Muscle of leg (tissue), 11 donors: ENCODE data around the gene DIO1. TPM values are rescaled to one million over a fixed set of nuclear protein-coding genes. Genes with fewer than 3 reads are reported as not detected.
"Not testable (repeated sequence)": the region's sequence is repeated elsewhere in the genome, so short reads cannot be mapped to it uniquely, and the experiment has no call there.

Experiments
- DNase-seq: peaks from one replicate; pipeline ENCODE4 v3.0.0; 2013
- H3K27ac ChIP-seq: one replicate; pipeline ENCODE4 v1.5.1; 2013; ENCODE audit warnings: mild to moderate bottlenecking, low read length, control low read depth
- H3K27me3 ChIP-seq: one replicate; pipeline ENCODE4 v1.6.1; 2013; ENCODE audit warnings: low read length; ENCODE audit not compliant: control insufficient read depth, insufficient read depth
- H3K36me3 ChIP-seq: one replicate; pipeline ENCODE4 v1.6.1; 2013; ENCODE audit warnings: low read length; ENCODE audit not compliant: control insufficient read depth, insufficient read depth
- H3K4me1 ChIP-seq: one replicate; pipeline ENCODE4 v1.6.1; 2013; ENCODE audit warnings: low read length; ENCODE audit not compliant: control insufficient read depth, insufficient read depth
- H3K4me3 ChIP-seq: one replicate; pipeline ENCODE4 v1.5.1; 2013; ENCODE audit warnings: low read length, control low read depth
- H3K9me3 ChIP-seq: replicated peaks from 2 replicates; pipeline ENCODE4 v1.6.1; 2013; ENCODE audit warnings: low read depth, low read length; ENCODE audit not compliant: control insufficient read depth
- WGBS: methylation state at CpG from one replicate; pipeline ENCODE4 v1.1.5; 2013; ENCODE audit warnings: missing lambda C conversion rate; ENCODE audit not compliant: insufficient coverage; 5-methylcytosine and 5-hydroxymethylcytosine counted together
- polyA plus RNA-seq, 8 donors: library from polyadenylated mRNA; unstranded; fragments of 120-200 nt; gene quantifications; one replicate each; pipeline versions ENCODE4 v1.2.1 to v1.2.3, GENCODE V29; 2013; ENCODE audit warnings: inconsistent platforms in 1 of 8, low replicate concordance in 1 of 8; ENCODE audit not compliant: insufficient read length in 8 of 8, insufficient read depth in 1 of 8
- total RNA-seq: library from RNA; stranded (reverse); fragments of 120-200 nt; gene quantifications from one replicate; pipeline ENCODE4 v1.2.4, GENCODE V29; 2013

The DIO1 gene
- total and polyA plus RNA-seq, 9 donors = 0.10 to 0.31 (median 0.15) TPM; not detected in 4

GRCh38 chr1:53871773-53872484 lies 22.1 kb upstream of the DIO1 start:
- WGBS = no CpG with 5 or more reads among the region's 5 CpGs
- Histone ChIP-seq H3K9me3 (no peaks in the 10 kb centered on the region), H3K36me3 (peaks cover 34% of the 10 kb centered on the region), H3K27ac (no peak overlapping the region), H3K4me1 (no peaks in the 10 kb centered on the region), H3K27me3 (no peaks in the 10 kb centered on the region), H3K4me3 (no peak overlapping the region)
- DNase-seq = no peak

GRCh38 chr1:53875150-53875549 lies 18.8 kb upstream of the DIO1 start:
- 100% methylated on average over 2 of the region's 2 CpGs for WGBS
- H3K27me3 ChIP-seq, H3K9me3 ChIP-seq, H3K27ac ChIP-seq, H3K4me3 ChIP-seq, H3K4me1 ChIP-seq, DNase-seq: not testable (repeated sequence)
- peaks cover 40% of the 10 kb centered on the region for H3K36me3 ChIP-seq

- Histone ChIP-seq H3K4me1 (no peaks in the 10 kb centered on the region), H3K27ac (no peak overlapping the region), H3K36me3 (peaks cover 37% of the 10 kb centered on the region), H3K4me3 (no peak overlapping the region), H3K27me3 (no peaks in the 10 kb centered on the region), H3K9me3 (no peaks in the 10 kb centered on the region)
- DNase-seq = peak; percentile 50
- 100% methylated on average over 1 of the region's 5 CpGs for WGBS
Measured at GRCh38 chr1:53878492-53879105, 15.4 kb upstream of the DIO1 start.

GRCh38 chr1:53881853-53882252 lies 12.1 kb upstream of the DIO1 start:
- WGBS = no CpG with 5 or more reads among the region's 2 CpGs
- H3K27ac ChIP-seq, DNase-seq, H3K9me3 ChIP-seq, H3K4me1 ChIP-seq, H3K27me3 ChIP-seq, H3K4me3 ChIP-seq: not testable (repeated sequence)
- H3K36me3 ChIP-seq = peaks cover 32% of the 10 kb centered on the region

GRCh38 chr1:53883600-53883999 lies 10.4 kb upstream of the DIO1 start:
- peaks cover 21% of the 10 kb centered on the region for H3K36me3 ChIP-seq
- not testable (repeated sequence) for H3K27ac ChIP-seq, H3K4me3 ChIP-seq, H3K4me1 ChIP-seq, H3K9me3 ChIP-seq, H3K27me3 ChIP-seq, DNase-seq
- WGBS = 97% methylated on average over 4 of the region's 6 CpGs

GRCh38 chr1:53888681-53889080 lies 5.3 kb upstream of the DIO1 start:
- no peak overlapping the region for H3K4me3 ChIP-seq
- H3K27ac ChIP-seq = no peak overlapping the region
- H3K4me1 ChIP-seq = peaks cover 9% of the 10 kb centered on the region
- H3K36me3 ChIP-seq = peaks cover 4% of the 10 kb centered on the region
- no peak for DNase-seq
- H3K9me3 ChIP-seq = no peaks in the 10 kb centered on the region
- H3K27me3 ChIP-seq = no peaks in the 10 kb centered on the region
- WGBS = no CpG with 5 or more reads among the region's 2 CpGs

- Histone ChIP-seq H3K4me1 (peaks cover 9% of the 10 kb centered on the region), H3K27me3 (peaks cover 2% of the 10 kb centered on the region), H3K36me3 (peaks cover 4% of the 10 kb centered on the region), H3K9me3 (no peaks in the 10 kb centered on the region), H3K27ac (peak within 1 kb of the TSS; percentile 65), H3K4me3 (peak within 1 kb of the TSS; percentile 94)
- peak; percentile 97 for DNase-seq
- 3% methylated on average over 53 of the region's 62 CpGs for WGBS
Measured at GRCh38 chr1:53889304-53890298, 4.4 kb upstream of the DIO1 start, which contains the start of gene YIPF1. YIPF1 (minus strand) TSS chr1:53889797; CDS start chr1:53888937, 860 bp downstream.

GRCh38 chr1:53890522-53890941 lies 3.5 kb upstream of the DIO1 start:
- DNase-seq = no peak
- no peak overlapping the region for H3K4me3 ChIP-seq
- peaks cover 9% of the 10 kb centered on the region for H3K4me1 ChIP-seq
- no peaks in the 10 kb centered on the region for H3K9me3 ChIP-seq
- peaks cover 2% of the 10 kb centered on the region for H3K27me3 ChIP-seq
- H3K27ac ChIP-seq = no peak overlapping the region
- WGBS = 89% methylated on average over 2 of the region's 7 CpGs
- H3K36me3 ChIP-seq = peaks cover 4% of the 10 kb centered on the region

- H3K27ac ChIP-seq = no peak overlapping the region
Measured at GRCh38 chr1:53891018-53891417, 3.0 kb upstream of the DIO1 start.

GRCh38 chr1:53891678-53892077 lies 2.3 kb upstream of the DIO1 start:
- peaks cover 9% of the 10 kb centered on the region for H3K4me1 ChIP-seq
- WGBS = no CpG with 5 or more reads among the region's 2 CpGs

More at GRCh38 chr1:53891018-53891417, 3.0 kb upstream of the DIO1 start:
- 71% methylated on average over 1 of the region's 2 CpGs for WGBS
- peaks cover 2% of the 10 kb centered on the region for H3K27me3 ChIP-seq
- peaks cover 3% of the 10 kb centered on the region for H3K36me3 ChIP-seq
- H3K9me3 ChIP-seq = no peaks in the 10 kb centered on the region
- H3K4me3 ChIP-seq = no peak overlapping the region
- peaks cover 9% of the 10 kb centered on the region for H3K4me1 ChIP-seq
- DNase-seq = no peak

More at GRCh38 chr1:53891678-53892077, 2.3 kb upstream of the DIO1 start:
- H3K36me3 ChIP-seq = no peaks in the 10 kb centered on the region
- no peak for DNase-seq
- H3K27me3 ChIP-seq = peaks cover 2% of the 10 kb centered on the region
- no peak overlapping the region for H3K27ac ChIP-seq
- no peaks in the 10 kb centered on the region for H3K9me3 ChIP-seq
- no peak overlapping the region for H3K4me3 ChIP-seq
